A549 (cell line): Measurements from ENCODE around the gene GJD3. TPM values are rescaled to one million over a fixed set of nuclear protein-coding genes. Genes with fewer than 3 reads are reported as not detected.

Experiments used
- ATOH8 ChIP-seq: fragments of 250-450 bp; sonication (Bioruptor Pico); IDR thresholded peaks from 2 replicates; pipeline ENCODE4 v1.5.0; 2020; ENCODE audit warnings: low read depth, mild to moderate bottlenecking, moderate library complexity
- BHLHE40 ChIP-seq: IDR thresholded peaks from 2 replicates; pipeline ENCODE4 v1.6.1; 2012; ENCODE audit warnings: low read depth, low read length, inconsistent platforms
- CEBPB ChIP-seq, 2 experiments: fragments of >200 bp in 1 of 2; sonication (Bioruptor Twin) in 1 of 2; formaldehyde crosslinking in 1 of 2; IDR thresholded peaks; 2 replicates each; pipeline ENCODE4 v1.6.1; 2012 to 2016
- CHD2 ChIP-seq: fragments of 150-350 bp; IDR thresholded peaks from 2 replicates; pipeline ENCODE4 v1.6.1; 2014; ENCODE audit warnings: low read length; ENCODE audit not compliant: partially characterized antibody
- CTCF ChIP-seq: fragments of >200 bp; sonication (Bioruptor Twin); formaldehyde crosslinking; IDR thresholded peaks from 3 replicates; pipeline ENCODE4 v1.5.1; 2016
- FOSL2 ChIP-seq, 2 experiments: fragments of 450-650 bp in 1 of 2; fragments of >200 bp in 1 of 2; sonication (Bioruptor Twin) in 1 of 2; formaldehyde crosslinking; IDR thresholded peaks; 2 replicates each; pipeline versions ENCODE4 v1.5.0 to v1.6.1; 2016 to 2020; ENCODE audit warnings: mild to moderate bottlenecking in 1 of 2, moderate library complexity in 1 of 2
- FOXS1 ChIP-seq: fragments of 250-450 bp; sonication (Bioruptor Pico); IDR thresholded peaks from 2 replicates; pipeline ENCODE4 v1.5.0; 2020; ENCODE audit warnings: mild to moderate bottlenecking, moderate library complexity
- HMGXB4 ChIP-seq: fragments of 250-450 bp; sonication (Bioruptor Pico); IDR thresholded peaks from 2 replicates; pipeline ENCODE4 v1.5.0; 2021; ENCODE audit warnings: mild to moderate bottlenecking, moderate library complexity, borderline replicate concordance
- JUN ChIP-seq, 2 experiments: fragments of >200 bp; sonication (Bioruptor Twin); formaldehyde crosslinking; IDR thresholded peaks; 2 replicates in 1 of 2; 3 replicates in 1 of 2; pipeline ENCODE4 v1.6.1; 2016 to 2017
- KDM1A ChIP-seq: fragments of 200-600 bp; sonication (generic); IDR thresholded peaks from 2 replicates; pipeline ENCODE4 v1.6.1; 2016; ENCODE audit warnings: low read depth, mild to moderate bottlenecking
- MAFK ChIP-seq: fragments of 450-650 bp; IDR thresholded peaks from 2 replicates; pipeline ENCODE4 v1.6.1; 2014; ENCODE audit not compliant: partially characterized antibody
- MAX ChIP-seq: IDR thresholded peaks from 2 replicates; pipeline ENCODE4 v1.6.1; 2012
- MYC ChIP-seq: IDR thresholded peaks from 2 replicates; pipeline ENCODE4 v1.6.1; 2012; ENCODE audit warnings: mild to moderate bottlenecking, inconsistent platforms, low read length, improper control_type of control experiment, borderline replicate concordance
- RARB ChIP-seq: fragments of 250-450 bp; sonication (Bioruptor Pico); IDR thresholded peaks from 2 replicates; pipeline ENCODE4 v1.8.0; 2021; ENCODE audit warnings: mild to moderate bottlenecking, moderate library complexity
- RFX5 ChIP-seq: fragments of 450-650 bp; IDR thresholded peaks from 2 replicates; pipeline ENCODE4 v1.7.1; 2014; ENCODE audit warnings: antibody characterized with exemption, mild to moderate bottlenecking, moderate library complexity
- SREBF2 ChIP-seq: fragments of 450-650 bp; IDR thresholded peaks from 2 replicates; pipeline ENCODE4 v1.6.1; 2014; ENCODE audit warnings: mild to moderate bottlenecking, moderate library complexity
- ZNF302 ChIP-seq: fragments of 250-450 bp; sonication (Bioruptor Pico); IDR thresholded peaks from 2 replicates; pipeline ENCODE4 v1.9.0; 2021; ENCODE audit warnings: inconsistent platforms, mild to moderate bottlenecking, moderate library complexity
- ZSCAN20 ChIP-seq: fragments of 250-450 bp; sonication (Bioruptor Pico); IDR thresholded peaks from 2 replicates; pipeline ENCODE4 v1.8.0; 2022; ENCODE audit warnings: mild to moderate bottlenecking, moderate library complexity
- polyA plus RNA-seq, 4 experiments: library from polyadenylated mRNA; depleted of rRNA in 3 of 4; stranded (reverse); fragments of >200 nt; fragmentation: RNase III in 1 of 4; extraction: RNeasy Plus Mini Kit Qiagen cat#74134 plus additional on column Dnase treatment in 1 of 4; gene quantifications; 2 replicates in 3 of 4; 3 replicates in 1 of 4; pipeline ENCODE4 v1.2.3, GENCODE V29; 2011 to 2017
- TF ChIP-seq, protein P1 (sequence below): fragments of 450-650 bp; IDR thresholded peaks from 2 replicates; pipeline ENCODE4 v1.6.1; 2014; ENCODE audit warnings: antibody characterized with exemption
- TF ChIP-seq, protein P2 (sequence below): IDR thresholded peaks from 2 replicates; pipeline ENCODE4 v1.6.1; 2012

GJD3 gene
- polyA plus RNA-seq, 2 of the 4 experiments (the other 2 are of a cell fraction), result 0.09 to 0.40 TPM

GRCh38 chr17:40317345-40317873 lies 47.1 kb downstream of the GJD3 start (continued):
- TF ChIP-seq, protein P1, sequence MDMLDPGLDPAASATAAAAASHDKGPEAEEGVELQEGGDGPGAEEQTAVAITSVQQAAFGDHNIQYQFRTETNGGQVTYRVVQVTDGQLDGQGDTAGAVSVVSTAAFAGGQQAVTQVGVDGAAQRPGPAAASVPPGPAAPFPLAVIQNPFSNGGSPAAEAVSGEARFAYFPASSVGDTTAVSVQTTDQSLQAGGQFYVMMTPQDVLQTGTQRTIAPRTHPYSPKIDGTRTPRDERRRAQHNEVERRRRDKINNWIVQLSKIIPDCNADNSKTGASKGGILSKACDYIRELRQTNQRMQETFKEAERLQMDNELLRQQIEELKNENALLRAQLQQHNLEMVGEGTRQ, result no peak
- TF ChIP-seq RFX5, result no peak
- TF ChIP-seq CTCF, result peak; percentile 74
- TF ChIP-seq MAFK, result no peak
- TF ChIP-seq ZNF302 (CRISPR knock-in tag), result no peak
- TF ChIP-seq MAX, result no peak
- TF ChIP-seq FOXS1 (CRISPR knock-in tag), result no peak
- TF ChIP-seq HMGXB4 (CRISPR knock-in tag), result no peak
- no peak for TF ChIP-seq MYC
- TF ChIP-seq CHD2, result no peak
- TF ChIP-seq ATOH8, result no peak
- TF ChIP-seq RARB, result no peak
- TF ChIP-seq ZSCAN20 (CRISPR knock-in tag), result no peak
- TF ChIP-seq JUN (IDR thresholded peaks at IDR 0.05), result no peak
- no peak for TF ChIP-seq SREBF2
- TF ChIP-seq FOSL2 (IDR thresholded peaks at IDR 0.05), result no peak
- TF ChIP-seq FOSL2 (CRISPR knock-in tag; IDR thresholded peaks at IDR 0.05), result no peak
- TF ChIP-seq KDM1A, result peak; percentile 88; the same call in 1 of the 2 replicates
- TF ChIP-seq, protein P2, sequence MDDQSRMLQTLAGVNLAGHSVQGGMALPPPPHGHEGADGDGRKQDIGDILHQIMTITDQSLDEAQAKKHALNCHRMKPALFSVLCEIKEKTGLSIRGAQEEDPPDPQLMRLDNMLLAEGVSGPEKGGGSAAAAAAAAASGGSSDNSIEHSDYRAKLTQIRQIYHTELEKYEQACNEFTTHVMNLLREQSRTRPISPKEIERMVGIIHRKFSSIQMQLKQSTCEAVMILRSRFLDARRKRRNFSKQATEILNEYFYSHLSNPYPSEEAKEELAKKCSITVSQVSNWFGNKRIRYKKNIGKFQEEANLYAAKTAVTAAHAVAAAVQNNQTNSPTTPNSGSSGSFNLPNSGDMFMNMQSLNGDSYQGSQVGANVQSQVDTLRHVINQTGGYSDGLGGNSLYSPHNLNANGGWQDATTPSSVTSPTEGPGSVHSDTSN, result no peak
- no peak for TF ChIP-seq CEBPB (IDR thresholded peaks at IDR 0.05)
- TF ChIP-seq BHLHE40, result no peak
- TF ChIP-seq, all 56 proteins: peak for 9
